NCI-H128 (cell line): ENCODE data around the gene TRIM64C.
"Not testable (repeated sequence)": the region's sequence is repeated elsewhere in the genome, so short reads cannot be mapped to it uniquely, and the experiment has no call there.

Experiments used
- DNase-seq: peaks from one replicate; lab custom pipeline; 2025; ENCODE audit not compliant: unreplicated experiment; lab: John Stamatoyannopoulos, UW

TRIM64C gene

GRCh38 chr11:49059012-49059411 is at the start of gene TRIM64C:
TSS of gene TRIM64C (minus strand) at chr11:49059112. CDS start at chr11:49059112, 0 bp downstream.
- DNase-seq: not testable (repeated sequence)

- DNase-seq: not testable (repeated sequence)
Measured at GRCh38 chr11:49102356-49102755, 43.4 kb upstream of the TRIM64C start.

GRCh38 chr11:49069897-49070296 is 11.0 kb upstream of the TRIM64C start:
- not testable (repeated sequence) for DNase-seq

- DNase-seq: not testable (repeated sequence)
Measured at GRCh38 chr11:49049821-49050220, 9.1 kb downstream of the TRIM64C start.

GRCh38 chr11:49048229-49048628 is 10.7 kb downstream of the TRIM64C start:
- DNase-seq: not testable (repeated sequence)

GRCh38 chr11:49028523-49028922 is 30.4 kb downstream of the TRIM64C start, which contains the start of gene TRIM49B:
TSS of gene TRIM49B (plus strand) at chr11:49028823. CDS start at chr11:49031600, 2,777 bp downstream.
- not testable (repeated sequence) for DNase-seq
